Measurements from ENCODE around the gene COG4. TPM values are rescaled to one million over a fixed set of nuclear protein-coding genes. Genes with fewer than 3 reads are reported as not detected.
"Not testable (repeated sequence)": the region's sequence is repeated elsewhere in the genome, so short reads cannot be mapped to it uniquely, and the experiment has no call there.

COG4 gene
- total RNA-seq, 1 donor from 2014 or later: 47.4 TPM

- no peak for DNase-seq (ENCODE audit: extremely low read depth, low read depth, low spot score)
These were observed 60.1 kb downstream of the COG4 start for GRCh38 chr16:70463235-70463634.

- no peak for DNase-seq (ENCODE audit: extremely low read depth, low read depth, low spot score)
These were observed 62.6 kb downstream of the COG4 start for GRCh38 chr16:70460737-70461261.

GRCh38 chr16:70457446-70458166 is 65.7 kb downstream of the COG4 start:
- DNase-seq (ENCODE audit: extremely low read depth, low read depth, low spot score): no peak

- DNase-seq (ENCODE audit: extremely low read depth, low read depth, low spot score): no peak
These were observed 67.4 kb downstream of the COG4 start for GRCh38 chr16:70455910-70456309.

- DNase-seq (ENCODE audit: extremely low read depth, low read depth, low spot score): no peak
These were observed 68.9 kb downstream of the COG4 start, which contains the start of gene FCSK for GRCh38 chr16:70454222-70455034. Gene FCSK, plus strand, starts transcription at chr16:70454595. Its CDS starts 8,596 bp downstream, at chr16:70463191.

GRCh38 chr16:70453892-70454221 is 69.5 kb downstream of the COG4 start:
- DNase-seq (ENCODE audit: extremely low read depth, low read depth, low spot score): no peak

- no peak for DNase-seq (ENCODE audit: extremely low read depth, low read depth, low spot score)
These were observed 70.0 kb downstream of the COG4 start for GRCh38 chr16:70453117-70453891.

GRCh38 chr16:70451004-70451340 is 72.4 kb downstream of the COG4 start:
- DNase-seq (ENCODE audit: extremely low read depth, low read depth, low spot score): not testable (repeated sequence)

GRCh38 chr16:70450142-70451003 is 73.0 kb downstream of the COG4 start:
- not testable (repeated sequence) for DNase-seq (ENCODE audit: extremely low read depth, low read depth, low spot score)

- DNase-seq (ENCODE audit: extremely low read depth, low read depth, low spot score): no peak
These were observed 75.3 kb downstream of the COG4 start for GRCh38 chr16:70448075-70448474.

- no peak for DNase-seq (ENCODE audit: extremely low read depth, low read depth, low spot score)
These were observed 78.9 kb downstream of the COG4 start for GRCh38 chr16:70444249-70445063.

GRCh38 chr16:70442344-70442743 is 81.0 kb downstream of the COG4 start:
- DNase-seq (ENCODE audit: extremely low read depth, low read depth, low spot score): no peak

- DNase-seq (ENCODE audit: extremely low read depth, low read depth, low spot score): no peak
These were observed 81.9 kb downstream of the COG4 start for GRCh38 chr16:70441406-70441990.

GRCh38 chr16:70440009-70440692 is 83.2 kb downstream of the COG4 start:
- no peak for DNase-seq (ENCODE audit: extremely low read depth, low read depth, low spot score)

- DNase-seq (ENCODE audit: extremely low read depth, low read depth, low spot score): no peak
These were observed 84.1 kb downstream of the COG4 start, which contains the start of gene ST3GAL2 for GRCh38 chr16:70438969-70439862. Gene ST3GAL2, minus strand, starts transcription at chr16:70439100. Its CDS starts 40,570 bp downstream, at chr16:70398530.

GRCh38 chr16:70438585-70438968 is 84.8 kb downstream of the COG4 start:
- no peak for DNase-seq (ENCODE audit: extremely low read depth, low read depth, low spot score)
